Esophagus muscularis mucosa (tissue), 3 donors: Measurements from ENCODE around the gene PTPN11.
"Not testable (repeated sequence)": the region's sequence is repeated elsewhere in the genome, so short reads cannot be mapped to it uniquely, and the experiment has no call there.

Experiments
- POLR2AphosphoS5 ChIP-seq, 2 donors: sonication (generic); formaldehyde crosslinking; IDR thresholded peaks; one replicate each; pipeline ENCODE4 v1.6.1; 2017; ENCODE audit warnings: antibody characterized with exemption in 2 of 2
- TF ChIP-seq, protein P1 (sequence below), 3 experiments: fragments of 200-600 bp in 2 of 3; fragments of 450-650 bp in 1 of 3; sonication (generic) in 2 of 3; IDR thresholded peaks; one replicate each; pipeline ENCODE4 v1.5.1; 2017 to 2019; ENCODE audit warnings: antibody characterized with exemption in 3 of 3, mild to moderate bottlenecking in 2 of 3, moderate library complexity in 1 of 3

GRCh38 chr12:112415457-112415856 lies 3.3 kb upstream of the PTPN11 start:
- not testable (repeated sequence) for TF ChIP-seq POLR2AphosphoS5 (IDR thresholded peaks at IDR 0.05)
- TF ChIP-seq, protein P1, sequence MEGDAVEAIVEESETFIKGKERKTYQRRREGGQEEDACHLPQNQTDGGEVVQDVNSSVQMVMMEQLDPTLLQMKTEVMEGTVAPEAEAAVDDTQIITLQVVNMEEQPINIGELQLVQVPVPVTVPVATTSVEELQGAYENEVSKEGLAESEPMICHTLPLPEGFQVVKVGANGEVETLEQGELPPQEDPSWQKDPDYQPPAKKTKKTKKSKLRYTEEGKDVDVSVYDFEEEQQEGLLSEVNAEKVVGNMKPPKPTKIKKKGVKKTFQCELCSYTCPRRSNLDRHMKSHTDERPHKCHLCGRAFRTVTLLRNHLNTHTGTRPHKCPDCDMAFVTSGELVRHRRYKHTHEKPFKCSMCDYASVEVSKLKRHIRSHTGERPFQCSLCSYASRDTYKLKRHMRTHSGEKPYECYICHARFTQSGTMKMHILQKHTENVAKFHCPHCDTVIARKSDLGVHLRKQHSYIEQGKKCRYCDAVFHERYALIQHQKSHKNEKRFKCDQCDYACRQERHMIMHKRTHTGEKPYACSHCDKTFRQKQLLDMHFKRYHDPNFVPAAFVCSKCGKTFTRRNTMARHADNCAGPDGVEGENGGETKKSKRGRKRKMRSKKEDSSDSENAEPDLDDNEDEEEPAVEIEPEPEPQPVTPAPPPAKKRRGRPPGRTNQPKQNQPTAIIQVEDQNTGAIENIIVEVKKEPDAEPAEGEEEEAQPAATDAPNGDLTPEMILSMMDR (IDR thresholded peaks at IDR 0.05) = not testable (repeated sequence)
